ENCODE measurements around the gene CHST2.

Gene CHST2

DNA sequence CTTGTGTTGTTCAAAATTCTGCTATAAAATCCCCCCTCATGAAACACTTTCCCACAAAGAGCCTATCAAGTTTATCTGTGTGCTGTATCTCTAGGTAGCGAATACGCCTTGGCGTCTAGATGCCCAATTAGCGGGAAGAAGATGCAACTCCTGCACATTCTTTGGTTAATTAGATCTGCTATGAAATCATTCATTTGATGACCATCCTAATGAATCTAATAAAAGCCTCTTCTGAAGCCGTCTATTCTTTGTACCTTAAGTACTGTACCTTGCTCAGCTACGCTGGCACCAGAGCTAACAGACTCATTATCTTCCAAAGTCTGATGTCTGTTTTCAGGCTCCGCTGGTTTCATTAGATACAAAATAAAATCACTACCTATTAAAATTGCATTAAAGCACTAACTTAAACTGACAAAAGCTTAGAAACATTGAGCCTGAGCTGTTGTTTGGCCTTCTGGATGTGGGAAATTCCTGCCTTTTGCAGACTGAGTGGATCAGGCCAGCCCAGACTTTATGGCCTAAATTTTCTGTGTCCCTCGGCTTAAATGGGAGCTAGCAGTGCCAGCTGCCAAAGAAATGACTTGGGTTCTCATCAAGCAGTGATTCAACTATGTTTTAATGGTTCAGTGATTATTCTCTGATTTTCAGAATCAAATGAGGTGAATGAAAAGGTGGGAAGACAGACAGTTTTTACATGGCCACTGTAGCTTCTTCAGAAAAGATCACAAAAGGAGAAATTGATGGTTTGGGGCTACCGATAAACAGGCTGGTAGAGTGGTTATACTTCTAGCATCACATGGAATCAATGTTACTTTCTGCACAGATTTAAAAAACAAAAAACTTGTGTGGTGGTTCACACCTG lies 28.4 kb upstream of the CHST2 start:
- TF ChIP-seq, protein P1, sequence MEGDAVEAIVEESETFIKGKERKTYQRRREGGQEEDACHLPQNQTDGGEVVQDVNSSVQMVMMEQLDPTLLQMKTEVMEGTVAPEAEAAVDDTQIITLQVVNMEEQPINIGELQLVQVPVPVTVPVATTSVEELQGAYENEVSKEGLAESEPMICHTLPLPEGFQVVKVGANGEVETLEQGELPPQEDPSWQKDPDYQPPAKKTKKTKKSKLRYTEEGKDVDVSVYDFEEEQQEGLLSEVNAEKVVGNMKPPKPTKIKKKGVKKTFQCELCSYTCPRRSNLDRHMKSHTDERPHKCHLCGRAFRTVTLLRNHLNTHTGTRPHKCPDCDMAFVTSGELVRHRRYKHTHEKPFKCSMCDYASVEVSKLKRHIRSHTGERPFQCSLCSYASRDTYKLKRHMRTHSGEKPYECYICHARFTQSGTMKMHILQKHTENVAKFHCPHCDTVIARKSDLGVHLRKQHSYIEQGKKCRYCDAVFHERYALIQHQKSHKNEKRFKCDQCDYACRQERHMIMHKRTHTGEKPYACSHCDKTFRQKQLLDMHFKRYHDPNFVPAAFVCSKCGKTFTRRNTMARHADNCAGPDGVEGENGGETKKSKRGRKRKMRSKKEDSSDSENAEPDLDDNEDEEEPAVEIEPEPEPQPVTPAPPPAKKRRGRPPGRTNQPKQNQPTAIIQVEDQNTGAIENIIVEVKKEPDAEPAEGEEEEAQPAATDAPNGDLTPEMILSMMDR (conservative IDR thresholded peaks at IDR 0.05): no peak
- no peak for TF ChIP-seq ZFX (IDR thresholded peaks at IDR 0.05)
- H3K27ac ChIP-seq: no peak overlapping the region

DNA sequence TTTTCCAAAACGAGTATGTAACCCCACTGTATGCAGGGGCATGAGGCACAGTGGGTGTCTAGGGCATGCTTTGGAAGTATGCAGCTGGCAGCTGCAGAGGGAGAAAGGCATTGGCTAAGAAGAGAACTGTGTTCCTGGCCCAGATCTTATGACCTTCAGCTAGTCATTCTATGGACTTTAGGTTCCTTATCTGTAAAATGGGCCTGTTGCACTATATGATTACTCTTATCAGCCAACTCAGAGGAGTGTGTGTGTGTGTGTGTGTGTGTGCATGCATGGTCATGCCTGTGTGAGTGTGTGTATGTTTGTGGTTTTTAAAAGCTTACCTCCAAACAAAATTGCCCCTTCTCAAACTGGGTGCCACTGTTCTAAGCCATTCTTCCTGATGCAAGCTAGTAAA lies 27.4 kb upstream of the CHST2 start:
- no peak for TF ChIP-seq ZFX (IDR thresholded peaks at IDR 0.05)
- H3K27ac ChIP-seq: no peak overlapping the region

DNA sequence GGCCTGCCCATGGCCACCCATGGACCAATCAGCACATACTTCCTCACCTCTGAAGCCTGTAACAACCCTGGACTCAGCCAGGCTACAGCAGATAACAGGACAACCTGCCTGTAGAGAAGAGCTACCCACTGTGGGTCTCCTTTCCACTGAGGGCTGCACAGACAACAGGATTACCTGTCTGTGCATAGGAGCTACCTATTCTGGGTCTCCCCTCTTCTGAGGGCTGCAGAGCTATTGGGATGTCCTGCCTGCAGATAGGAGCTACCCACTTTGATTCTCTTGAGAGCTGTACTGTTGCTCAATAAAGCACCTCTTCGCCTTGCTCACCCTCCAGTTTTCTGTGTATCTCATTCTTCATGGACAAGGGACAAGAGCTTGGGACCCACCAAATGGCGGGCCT lies 23.8 kb upstream of the CHST2 start:
- TF ChIP-seq, protein P1 (conservative IDR thresholded peaks at IDR 0.05): no peak
- no peak for TF ChIP-seq ZFX (IDR thresholded peaks at IDR 0.05)

DNA sequence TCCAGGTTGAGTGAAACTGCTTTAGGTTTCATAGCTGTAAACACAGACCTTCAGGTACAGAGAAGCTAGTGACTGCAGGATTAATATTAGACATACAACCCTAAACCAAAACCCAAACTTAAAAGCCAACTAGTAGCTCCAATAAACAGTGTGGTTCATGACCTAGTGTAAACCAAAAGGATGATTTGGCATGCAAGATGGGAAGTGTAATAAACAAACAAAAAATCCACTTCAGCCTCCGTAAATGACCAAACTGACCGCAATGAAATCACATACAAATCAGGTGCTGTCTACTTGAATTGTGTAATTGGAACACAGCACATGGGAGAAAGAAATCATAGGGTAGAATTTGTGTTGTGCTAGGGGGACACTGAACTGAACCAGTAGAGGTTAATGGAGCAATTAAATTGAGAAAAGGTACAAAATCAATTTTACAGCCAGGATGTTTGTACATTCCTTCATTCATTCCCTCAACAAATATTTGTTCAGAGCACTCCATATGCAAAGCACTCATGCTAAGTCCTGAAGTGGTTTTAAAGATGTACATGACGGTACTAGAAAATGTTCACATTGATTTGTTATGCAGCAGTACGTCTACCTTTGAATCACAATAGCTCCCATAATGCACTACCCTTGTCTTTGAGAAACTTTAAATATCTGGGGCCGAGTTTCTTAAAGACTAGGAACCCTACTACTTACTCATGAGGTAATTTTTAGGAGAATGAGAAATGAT lies 21.4 kb upstream of the CHST2 start:
- H3K27ac ChIP-seq: no peak overlapping the region
- TF ChIP-seq, protein P1 (conservative IDR thresholded peaks at IDR 0.05): no peak
- no peak for TF ChIP-seq ZFX (IDR thresholded peaks at IDR 0.05)

More for the DNA sequence above, 23.8 kb upstream of the CHST2 start:
- H3K27ac ChIP-seq: no peak overlapping the region

DNA sequence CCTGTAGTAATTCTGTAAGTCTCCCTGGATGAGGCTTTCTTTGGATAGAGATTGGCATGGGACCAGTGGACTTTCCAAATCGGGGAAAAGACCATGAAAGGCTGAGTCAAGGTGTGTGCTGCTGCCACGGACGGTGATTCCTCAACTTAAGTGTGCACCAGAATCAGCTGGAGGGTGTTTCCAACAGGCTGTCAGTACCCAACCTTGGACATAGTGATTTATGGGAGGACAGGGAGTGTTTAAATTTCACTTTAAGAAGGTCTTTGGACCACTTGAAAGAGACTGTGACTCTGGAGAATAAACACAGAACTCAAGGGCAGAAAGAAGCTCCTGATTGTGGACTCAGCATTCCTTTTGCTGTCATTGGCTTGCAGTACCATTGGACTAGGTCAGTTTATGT lies 20.4 kb upstream of the CHST2 start:
- TF ChIP-seq ZFX (IDR thresholded peaks at IDR 0.05): no peak
- TF ChIP-seq, protein P1 (conservative IDR thresholded peaks at IDR 0.05): no peak
- H3K27ac ChIP-seq: no peak overlapping the region

DNA sequence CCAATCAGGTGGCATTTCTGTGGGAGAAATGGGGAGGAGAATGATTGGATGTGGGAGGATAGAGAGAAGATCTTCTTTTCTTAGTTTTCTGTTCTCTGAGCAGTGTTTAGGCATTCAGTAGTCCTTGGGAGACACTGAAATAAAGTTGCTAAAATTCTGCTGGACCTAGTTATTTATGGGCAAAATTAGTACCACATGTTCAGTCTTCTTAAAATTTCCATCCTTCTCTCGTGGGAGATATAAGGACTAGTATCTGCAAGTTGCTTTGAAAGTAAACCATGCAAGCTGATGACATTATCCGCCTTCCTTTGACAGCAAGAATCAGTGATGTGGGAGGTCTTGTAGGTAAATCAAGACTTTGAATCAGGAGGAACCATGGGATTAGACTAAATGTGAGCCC lies 19.9 kb upstream of the CHST2 start:
- H3K27ac ChIP-seq: no peak overlapping the region
- TF ChIP-seq ZFX (IDR thresholded peaks at IDR 0.05): no peak
- TF ChIP-seq, protein P1 (conservative IDR thresholded peaks at IDR 0.05): no peak

DNA sequence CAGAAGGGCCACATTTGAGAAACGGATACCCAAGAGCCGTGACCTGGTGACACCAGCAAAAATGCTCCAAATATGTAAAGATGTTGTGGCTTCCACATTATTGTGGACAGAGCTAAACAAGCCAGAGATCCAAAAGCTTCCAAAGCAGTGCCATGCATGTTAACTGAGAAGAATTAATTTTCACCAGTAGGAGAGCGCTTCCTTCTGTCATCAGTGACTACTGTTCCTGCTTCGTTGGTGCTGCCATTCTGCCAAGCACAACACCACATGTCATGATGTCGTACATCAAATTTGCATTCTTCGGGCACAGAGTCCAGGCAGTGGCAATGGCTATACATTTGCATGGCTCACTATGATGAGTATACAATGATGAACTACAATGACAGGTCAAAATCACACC lies 19.1 kb upstream of the CHST2 start:
- H3K27ac ChIP-seq: no peak overlapping the region
- TF ChIP-seq ZFX (IDR thresholded peaks at IDR 0.05): no peak
- TF ChIP-seq, protein P1 (conservative IDR thresholded peaks at IDR 0.05): no peak

Measured in C4-2B (cell line).